ENCODE data around the gene STYXL2.

STYXL2 gene

GRCh38 chr1:167093846-167094516 lies at the start of gene STYXL2:
Gene STYXL2, plus strand, starts transcription at chr1:167094075. Its CDS starts 775 bp downstream, at chr1:167094850.
- no peak for DNase-seq

GRCh38 chr1:167051907-167052306 lies 42.0 kb upstream of the STYXL2 start:
- no peak for DNase-seq

- DNase-seq, result no peak
Observed at GRCh38 chr1:167052389-167052788, 41.5 kb upstream of the STYXL2 start.

GRCh38 chr1:167054531-167054930 lies 39.3 kb upstream of the STYXL2 start:
- no peak for DNase-seq

- no peak for DNase-seq
Observed at GRCh38 chr1:167054946-167055630, 38.8 kb upstream of the STYXL2 start.

GRCh38 chr1:167056529-167057231 lies 37.2 kb upstream of the STYXL2 start:
- no peak for DNase-seq

GRCh38 chr1:167057241-167057688 lies 36.6 kb upstream of the STYXL2 start:
- DNase-seq, result peak; percentile 83

- DNase-seq, result peak; percentile 40
Observed at GRCh38 chr1:167059045-167059808, 34.6 kb upstream of the STYXL2 start.

- DNase-seq, result no peak
Observed at GRCh38 chr1:167059809-167060107, 34.1 kb upstream of the STYXL2 start.

- no peak for DNase-seq
Observed at GRCh38 chr1:167060141-167061072, 33.5 kb upstream of the STYXL2 start.

GRCh38 chr1:167061073-167061464 lies 32.8 kb upstream of the STYXL2 start:
- no peak for DNase-seq

- no peak for DNase-seq
Observed at GRCh38 chr1:167064621-167065020, 29.3 kb upstream of the STYXL2 start.

- no peak for DNase-seq
Observed at GRCh38 chr1:167065471-167065870, 28.4 kb upstream of the STYXL2 start.

GRCh38 chr1:167066333-167067122 lies 27.3 kb upstream of the STYXL2 start:
- peak; percentile 67 for DNase-seq

GRCh38 chr1:167067904-167068303 lies 26.0 kb upstream of the STYXL2 start:
- DNase-seq, result no peak

- no peak for DNase-seq
Observed at GRCh38 chr1:167068761-167069160, 25.1 kb upstream of the STYXL2 start.

- no peak for DNase-seq
Observed at GRCh38 chr1:167071286-167071685, 22.6 kb upstream of the STYXL2 start.

GRCh38 chr1:167076136-167076710 lies 17.7 kb upstream of the STYXL2 start:
- DNase-seq, result no peak

- DNase-seq, result no peak
Observed at GRCh38 chr1:167077128-167077867, 16.6 kb upstream of the STYXL2 start.

GRCh38 chr1:167077868-167078210 lies 16.0 kb upstream of the STYXL2 start:
- no peak for DNase-seq

Data from NCI-H510A treated with DMSO at 0.1 percent for 48 hours (cell line).